HEK293 (cell line): ENCODE data around the gene KCTD21.

Experiments used
- BCL11A ChIP-seq: fragments of 450-650 bp; formaldehyde crosslinking; IDR thresholded peaks from 2 replicates; pipeline ENCODE4 v1.5.1; 2016; ENCODE audit warnings: low read depth, missing biosample characterization, missing genetic modification characterization
- KLF9 ChIP-seq: fragments of 450-650 bp; formaldehyde crosslinking; IDR thresholded peaks from 2 replicates; pipeline ENCODE4 v1.5.1; 2016; ENCODE audit warnings: missing biosample characterization, missing genetic modification characterization, low read depth
- MYNN ChIP-seq: fragments of 450-650 bp; formaldehyde crosslinking; IDR thresholded peaks from 2 replicates; pipeline ENCODE4 v1.5.1; 2016; ENCODE audit warnings: missing biosample characterization, missing genetic modification characterization, borderline replicate concordance
- ZNF2 ChIP-seq: fragments of 450-650 bp; formaldehyde crosslinking; IDR thresholded peaks from 2 replicates; pipeline ENCODE4 v1.5.1; 2016; ENCODE audit warnings: missing biosample characterization, missing genetic modification characterization
- ZNF274 ChIP-seq, 2 experiments: fragments of 200-500 bp in 1 of 2; fragments of 450-650 bp in 1 of 2; sonication (Bioruptor generic) in 1 of 2; formaldehyde crosslinking in 1 of 2; IDR thresholded peaks; 2 replicates each; pipeline versions ENCODE4 v1.5.1 to v1.6.1; 2014 to 2016; ENCODE audit warnings: borderline replicate concordance in 1 of 2, inconsistent platforms in 1 of 2, low read length in 1 of 2, missing biosample characterization in 1 of 2, missing genetic modification characterization in 1 of 2
- ZNF514 ChIP-seq: fragments of 450-650 bp; formaldehyde crosslinking; IDR thresholded peaks from 2 replicates; pipeline ENCODE4 v1.5.1; 2016; ENCODE audit warnings: missing biosample characterization, missing genetic modification characterization
- ZNF670 ChIP-seq: fragments of 450-650 bp; formaldehyde crosslinking; IDR thresholded peaks from 2 replicates; pipeline ENCODE4 v1.5.1; 2016; ENCODE audit warnings: missing biosample characterization, missing genetic modification characterization, low read depth
- ZNF785 ChIP-seq: fragments of 450-650 bp; formaldehyde crosslinking; IDR thresholded peaks from 2 replicates; pipeline ENCODE4 v1.5.1; 2016; ENCODE audit warnings: missing biosample characterization, missing genetic modification characterization
- TF ChIP-seq, protein P1 (sequence below): fragments of 450-650 bp; formaldehyde crosslinking; IDR thresholded peaks from 2 replicates; pipeline ENCODE4 v1.5.1; 2016; ENCODE audit warnings: missing biosample characterization, missing genetic modification characterization
- TF ChIP-seq, protein P2 (sequence below): fragments of 450-650 bp; formaldehyde crosslinking; IDR thresholded peaks from 2 replicates; pipeline ENCODE4 v1.5.1; 2016; ENCODE audit warnings: missing biosample characterization, missing genetic modification characterization
- TF ChIP-seq, protein P3 (sequence below): fragments of 450-650 bp; formaldehyde crosslinking; IDR thresholded peaks from 2 replicates; pipeline ENCODE4 v1.5.1; 2016; ENCODE audit warnings: missing biosample characterization, missing genetic modification characterization
- TF ChIP-seq, protein P4 (sequence below): IDR thresholded peaks from 2 replicates; pipeline ENCODE4 v1.6.1; 2011; ENCODE audit warnings: mild to moderate bottlenecking, low read depth, low read length, borderline replicate concordance

DNA sequence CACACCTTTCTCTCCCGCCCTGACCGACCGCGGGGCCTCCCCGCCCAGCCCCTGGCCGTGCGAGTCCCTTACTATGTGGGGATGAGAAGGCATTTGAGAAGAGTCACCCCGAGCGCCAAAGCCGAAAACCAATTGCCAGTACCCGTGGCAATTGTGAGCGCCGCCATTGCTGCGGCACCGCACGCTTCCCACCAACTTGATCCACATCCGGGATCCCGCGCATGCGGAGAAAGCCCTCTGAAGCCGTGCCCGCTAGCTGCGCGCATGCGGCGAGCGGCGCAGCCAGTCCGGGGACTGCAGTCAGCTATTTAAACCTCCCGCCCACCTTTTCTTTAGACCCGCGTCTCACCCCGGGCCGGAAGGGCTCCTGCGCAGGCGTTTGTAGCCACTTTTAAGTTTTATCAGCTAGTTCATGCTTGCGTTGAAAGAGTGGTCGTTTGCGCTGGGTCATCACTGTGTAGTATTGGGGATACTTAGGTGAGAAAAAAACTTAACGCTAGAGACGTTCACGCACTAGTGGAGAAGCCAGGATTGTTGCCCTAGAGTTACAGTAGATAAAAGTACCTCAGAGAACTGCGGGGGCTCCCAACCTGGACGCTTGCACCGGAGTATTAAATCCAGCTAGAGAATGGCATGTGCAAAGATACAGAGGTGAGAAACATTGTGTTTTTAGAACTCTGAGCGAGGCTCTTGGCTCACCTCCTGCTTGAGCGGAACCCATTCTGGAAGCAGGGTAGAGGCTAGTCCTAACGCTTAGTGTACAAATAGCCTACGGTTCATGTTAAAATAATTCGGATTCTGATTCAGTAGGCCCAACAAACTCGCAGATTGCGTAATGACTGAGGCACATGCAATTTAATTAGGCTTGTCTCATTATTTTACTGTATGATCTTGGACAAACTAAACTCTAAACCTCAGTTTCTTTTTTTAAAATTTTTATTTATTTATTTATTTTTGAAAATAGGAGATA, 48.7 kb downstream of the KCTD21 start, which contains the start of gene ALG8:
- no peak for TF ChIP-seq ZNF670 (tag by site-specific recombination)
- TF ChIP-seq, protein P1, sequence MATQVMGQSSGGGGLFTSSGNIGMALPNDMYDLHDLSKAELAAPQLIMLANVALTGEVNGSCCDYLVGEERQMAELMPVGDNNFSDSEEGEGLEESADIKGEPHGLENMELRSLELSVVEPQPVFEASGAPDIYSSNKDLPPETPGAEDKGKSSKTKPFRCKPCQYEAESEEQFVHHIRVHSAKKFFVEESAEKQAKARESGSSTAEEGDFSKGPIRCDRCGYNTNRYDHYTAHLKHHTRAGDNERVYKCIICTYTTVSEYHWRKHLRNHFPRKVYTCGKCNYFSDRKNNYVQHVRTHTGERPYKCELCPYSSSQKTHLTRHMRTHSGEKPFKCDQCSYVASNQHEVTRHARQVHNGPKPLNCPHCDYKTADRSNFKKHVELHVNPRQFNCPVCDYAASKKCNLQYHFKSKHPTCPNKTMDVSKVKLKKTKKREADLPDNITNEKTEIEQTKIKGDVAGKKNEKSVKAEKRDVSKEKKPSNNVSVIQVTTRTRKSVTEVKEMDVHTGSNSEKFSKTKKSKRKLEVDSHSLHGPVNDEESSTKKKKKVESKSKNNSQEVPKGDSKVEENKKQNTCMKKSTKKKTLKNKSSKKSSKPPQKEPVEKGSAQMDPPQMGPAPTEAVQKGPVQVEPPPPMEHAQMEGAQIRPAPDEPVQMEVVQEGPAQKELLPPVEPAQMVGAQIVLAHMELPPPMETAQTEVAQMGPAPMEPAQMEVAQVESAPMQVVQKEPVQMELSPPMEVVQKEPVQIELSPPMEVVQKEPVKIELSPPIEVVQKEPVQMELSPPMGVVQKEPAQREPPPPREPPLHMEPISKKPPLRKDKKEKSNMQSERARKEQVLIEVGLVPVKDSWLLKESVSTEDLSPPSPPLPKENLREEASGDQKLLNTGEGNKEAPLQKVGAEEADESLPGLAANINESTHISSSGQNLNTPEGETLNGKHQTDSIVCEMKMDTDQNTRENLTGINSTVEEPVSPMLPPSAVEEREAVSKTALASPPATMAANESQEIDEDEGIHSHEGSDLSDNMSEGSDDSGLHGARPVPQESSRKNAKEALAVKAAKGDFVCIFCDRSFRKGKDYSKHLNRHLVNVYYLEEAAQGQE (tag by site-specific recombination): no peak
- TF ChIP-seq ZNF274 (IDR thresholded peaks at IDR 0.05; ENCODE audit: low read length): no peak
- no peak for TF ChIP-seq ZNF274 (tag by site-specific recombination; IDR thresholded peaks at IDR 0.05; ENCODE audit: borderline replicate concordance)
- TF ChIP-seq, protein P2, sequence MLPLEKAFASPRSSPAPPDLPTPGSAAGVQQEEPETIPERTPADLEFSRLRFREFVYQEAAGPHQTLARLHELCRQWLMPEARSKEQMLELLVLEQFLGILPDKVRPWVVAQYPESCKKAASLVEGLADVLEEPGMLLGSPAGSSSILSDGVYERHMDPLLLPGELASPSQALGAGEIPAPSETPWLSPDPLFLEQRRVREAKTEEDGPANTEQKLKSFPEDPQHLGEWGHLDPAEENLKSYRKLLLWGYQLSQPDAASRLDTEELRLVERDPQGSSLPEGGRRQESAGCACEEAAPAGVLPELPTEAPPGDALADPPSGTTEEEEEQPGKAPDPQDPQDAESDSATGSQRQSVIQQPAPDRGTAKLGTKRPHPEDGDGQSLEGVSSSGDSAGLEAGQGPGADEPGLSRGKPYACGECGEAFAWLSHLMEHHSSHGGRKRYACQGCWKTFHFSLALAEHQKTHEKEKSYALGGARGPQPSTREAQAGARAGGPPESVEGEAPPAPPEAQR: no peak
- TF ChIP-seq ZNF514 (tag by site-specific recombination): no peak
- no peak for TF ChIP-seq ZNF2 (tag by site-specific recombination)
- TF ChIP-seq MYNN (tag by site-specific recombination): no peak
- TF ChIP-seq, protein P3, sequence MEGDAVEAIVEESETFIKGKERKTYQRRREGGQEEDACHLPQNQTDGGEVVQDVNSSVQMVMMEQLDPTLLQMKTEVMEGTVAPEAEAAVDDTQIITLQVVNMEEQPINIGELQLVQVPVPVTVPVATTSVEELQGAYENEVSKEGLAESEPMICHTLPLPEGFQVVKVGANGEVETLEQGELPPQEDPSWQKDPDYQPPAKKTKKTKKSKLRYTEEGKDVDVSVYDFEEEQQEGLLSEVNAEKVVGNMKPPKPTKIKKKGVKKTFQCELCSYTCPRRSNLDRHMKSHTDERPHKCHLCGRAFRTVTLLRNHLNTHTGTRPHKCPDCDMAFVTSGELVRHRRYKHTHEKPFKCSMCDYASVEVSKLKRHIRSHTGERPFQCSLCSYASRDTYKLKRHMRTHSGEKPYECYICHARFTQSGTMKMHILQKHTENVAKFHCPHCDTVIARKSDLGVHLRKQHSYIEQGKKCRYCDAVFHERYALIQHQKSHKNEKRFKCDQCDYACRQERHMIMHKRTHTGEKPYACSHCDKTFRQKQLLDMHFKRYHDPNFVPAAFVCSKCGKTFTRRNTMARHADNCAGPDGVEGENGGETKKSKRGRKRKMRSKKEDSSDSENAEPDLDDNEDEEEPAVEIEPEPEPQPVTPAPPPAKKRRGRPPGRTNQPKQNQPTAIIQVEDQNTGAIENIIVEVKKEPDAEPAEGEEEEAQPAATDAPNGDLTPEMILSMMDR (tag by site-specific recombination): no peak
- no peak for TF ChIP-seq BCL11A (tag by site-specific recombination)
- TF ChIP-seq, protein P4, sequence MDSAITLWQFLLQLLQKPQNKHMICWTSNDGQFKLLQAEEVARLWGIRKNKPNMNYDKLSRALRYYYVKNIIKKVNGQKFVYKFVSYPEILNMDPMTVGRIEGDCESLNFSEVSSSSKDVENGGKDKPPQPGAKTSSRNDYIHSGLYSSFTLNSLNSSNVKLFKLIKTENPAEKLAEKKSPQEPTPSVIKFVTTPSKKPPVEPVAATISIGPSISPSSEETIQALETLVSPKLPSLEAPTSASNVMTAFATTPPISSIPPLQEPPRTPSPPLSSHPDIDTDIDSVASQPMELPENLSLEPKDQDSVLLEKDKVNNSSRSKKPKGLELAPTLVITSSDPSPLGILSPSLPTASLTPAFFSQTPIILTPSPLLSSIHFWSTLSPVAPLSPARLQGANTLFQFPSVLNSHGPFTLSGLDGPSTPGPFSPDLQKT: no peak
- TF ChIP-seq KLF9 (tag by site-specific recombination): no peak
- TF ChIP-seq ZNF785 (tag by site-specific recombination): no peak
